OCI-LY3 (cell line): ENCODE results near the gene CACNA1C.

Experiments used
- H2AFZ ChIP-seq: fragments of 200-600, 300-600 bp; shearing (Covaris generic); 2 replicates; pipeline ENCODE4 v1.6.0; 2014; ENCODE audit warnings: antibody characterized with exemption, low read depth, low read length
- H3K27ac ChIP-seq: fragments of 200-600, 300-600 bp; sonication (generic); 2 replicates; pipeline ENCODE4 v1.5.1; 2014; ENCODE audit warnings: mild to moderate bottlenecking, low read length, moderate library complexity, mixed read lengths
- H3K27me3 ChIP-seq: fragments of 200-600, 300-600 bp; sonication (generic); 2 replicates; pipeline ENCODE4 v1.6.1; 2014; ENCODE audit warnings: low read depth, low read length, mixed read lengths
- H3K36me3 ChIP-seq: fragments of 200-600, 300-600 bp; sonication (generic); replicated peaks from 2 replicates; pipeline ENCODE3; 2014; ENCODE audit warnings: low read depth, low read length, mixed read lengths
- H3K4me1 ChIP-seq: fragments of 300-600, 200-600 bp; sonication (generic); 2 replicates; pipeline ENCODE4 v1.6.1; 2014; ENCODE audit warnings: low read length, mixed read lengths
- H3K4me2 ChIP-seq: fragments of 200-600, 300-600 bp; sonication (generic); 2 replicates; pipeline ENCODE4 v1.6.1; 2014; ENCODE audit warnings: low read length, mixed read lengths
- H3K4me3 ChIP-seq: fragments of 300-600, 200-600 bp; sonication (generic); 2 replicates; pipeline ENCODE4 v1.5.1; 2014; ENCODE audit warnings: antibody characterized with exemption, mild to moderate bottlenecking, low read length, moderate library complexity
- H3K79me2 ChIP-seq: fragments of 300-600, 200-600 bp; shearing (Covaris generic); 2 replicates; pipeline ENCODE4 v1.6.1; 2014; ENCODE audit warnings: mild to moderate bottlenecking, low read length, mixed read lengths
- H3K9ac ChIP-seq: fragments of 300-600, 200-600 bp; shearing (Covaris generic); 2 replicates; pipeline ENCODE4 v1.6.0; 2014; ENCODE audit warnings: mild to moderate bottlenecking, low read length, moderate library complexity
- H3K9me3 ChIP-seq: fragments of 200-600, 300-600 bp; shearing (Covaris generic); 2 replicates; pipeline ENCODE4 v1.6.1; 2014; ENCODE audit warnings: low read length, mixed read lengths; ENCODE audit not compliant: insufficient read depth
- H4K20me1 ChIP-seq: fragments of 200-600, 300-600 bp; sonication (generic); 2 replicates; pipeline ENCODE4 v1.6.1; 2016; ENCODE audit warnings: low read length, mixed read lengths; ENCODE audit not compliant: insufficient read depth
- EZH2phosphoT487 ChIP-seq: fragments of 200-600 bp; shearing (Covaris generic); IDR thresholded peaks from 2 replicates; pipeline ENCODE4 v1.6.1; 2018; ENCODE audit warnings: antibody characterized with exemption, mixed run types, low read depth
- TF ChIP-seq, protein P1 (sequence below): fragments of 200-600, 300-600 bp; sonication (generic); IDR thresholded peaks from 2 replicates; pipeline ENCODE4 v1.5.1; 2014; ENCODE audit warnings: antibody characterized with exemption, low read length, low read depth

CACNA1C gene

DNA sequence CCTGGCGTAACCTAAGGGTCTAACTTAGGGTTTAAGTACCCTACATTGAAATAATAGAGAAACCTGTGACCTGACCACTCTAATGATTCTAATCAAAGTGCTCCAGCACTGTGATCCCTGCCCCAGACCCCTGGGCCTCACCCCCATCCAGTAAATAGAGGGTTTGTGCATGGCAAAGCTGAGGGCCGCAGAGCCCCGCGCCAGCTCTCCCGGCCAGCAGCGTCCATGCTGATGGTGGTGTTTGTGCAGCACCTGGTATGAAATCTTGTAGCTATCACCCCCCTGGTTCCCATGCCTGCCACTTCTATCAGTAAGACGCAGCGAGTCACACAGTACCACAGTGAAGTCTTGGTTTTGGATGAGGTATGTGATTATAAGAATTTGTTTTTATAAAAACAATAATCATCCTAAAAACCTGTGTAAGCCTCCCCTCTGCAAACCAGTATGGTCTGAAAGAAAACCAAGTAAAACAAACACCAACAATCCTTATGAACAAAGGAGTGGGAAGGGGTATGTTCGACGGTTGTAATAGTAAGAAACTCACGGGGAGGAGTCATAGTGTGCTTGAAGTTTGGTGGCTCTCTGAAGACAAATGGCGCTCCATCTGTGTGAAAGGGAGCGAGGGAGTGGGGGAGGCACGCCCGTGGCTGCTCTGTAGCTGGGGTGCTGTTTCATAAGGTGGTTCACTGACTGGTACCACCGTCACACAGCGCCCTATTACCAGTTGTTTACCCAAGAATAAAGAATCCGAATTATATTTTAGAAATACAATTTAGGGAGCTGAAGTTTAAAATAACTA is 156.2 kb downstream of the CACNA1C start:
- H3K36me3 ChIP-seq: no peaks in the 10 kb centered on the region
- H3K4me3 ChIP-seq: no peak overlapping the region
- peaks cover 17% of the 10 kb centered on the region for H3K27me3 ChIP-seq
- no peaks in the 10 kb centered on the region for H3K79me2 ChIP-seq
- H3K27ac ChIP-seq: no peak overlapping the region
- no peaks in the 10 kb centered on the region for H4K20me1 ChIP-seq
- H3K9me3 ChIP-seq: no peaks in the 10 kb centered on the region
- no peak overlapping the region for H3K4me2 ChIP-seq
- H2AFZ ChIP-seq: no peak overlapping the region
- H3K9ac ChIP-seq: no peak overlapping the region
- 0 out of 2 replicates have a peak, but pooled peaks cover 6% of the 10 kb centered on the region for H3K4me1 ChIP-seq
- TF ChIP-seq, protein P1, sequence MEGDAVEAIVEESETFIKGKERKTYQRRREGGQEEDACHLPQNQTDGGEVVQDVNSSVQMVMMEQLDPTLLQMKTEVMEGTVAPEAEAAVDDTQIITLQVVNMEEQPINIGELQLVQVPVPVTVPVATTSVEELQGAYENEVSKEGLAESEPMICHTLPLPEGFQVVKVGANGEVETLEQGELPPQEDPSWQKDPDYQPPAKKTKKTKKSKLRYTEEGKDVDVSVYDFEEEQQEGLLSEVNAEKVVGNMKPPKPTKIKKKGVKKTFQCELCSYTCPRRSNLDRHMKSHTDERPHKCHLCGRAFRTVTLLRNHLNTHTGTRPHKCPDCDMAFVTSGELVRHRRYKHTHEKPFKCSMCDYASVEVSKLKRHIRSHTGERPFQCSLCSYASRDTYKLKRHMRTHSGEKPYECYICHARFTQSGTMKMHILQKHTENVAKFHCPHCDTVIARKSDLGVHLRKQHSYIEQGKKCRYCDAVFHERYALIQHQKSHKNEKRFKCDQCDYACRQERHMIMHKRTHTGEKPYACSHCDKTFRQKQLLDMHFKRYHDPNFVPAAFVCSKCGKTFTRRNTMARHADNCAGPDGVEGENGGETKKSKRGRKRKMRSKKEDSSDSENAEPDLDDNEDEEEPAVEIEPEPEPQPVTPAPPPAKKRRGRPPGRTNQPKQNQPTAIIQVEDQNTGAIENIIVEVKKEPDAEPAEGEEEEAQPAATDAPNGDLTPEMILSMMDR: no peak
- TF ChIP-seq EZH2phosphoT487: no peak

DNA sequence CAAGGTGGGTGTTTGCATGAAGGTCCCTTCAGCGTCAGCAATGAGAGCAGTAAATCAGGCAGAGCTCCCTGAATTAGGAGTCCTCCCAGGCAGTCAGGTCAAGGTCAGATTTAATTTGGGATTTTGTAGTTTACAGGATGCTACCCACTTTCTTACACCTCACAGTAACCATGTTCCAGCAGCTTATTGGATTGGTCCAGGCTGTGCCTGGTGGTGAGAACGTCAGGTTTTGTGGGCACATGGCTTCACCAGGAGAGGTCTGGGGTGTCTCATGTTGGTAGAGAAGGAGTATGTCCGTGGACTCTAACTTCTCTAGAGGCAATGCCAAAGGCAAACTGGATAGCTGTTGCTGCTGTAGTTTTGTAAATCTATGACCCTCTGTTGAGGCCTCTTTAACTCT is 158.3 kb downstream of the CACNA1C start:
- Histone ChIP-seq H3K4me3 (no peak overlapping the region), H3K9me3 (no peaks in the 10 kb centered on the region), H3K4me2 (no peak overlapping the region), H3K27me3 (peaks cover 17% of the 10 kb centered on the region), H4K20me1 (no peaks in the 10 kb centered on the region), H2AFZ (no peak overlapping the region), H3K9ac (no peak overlapping the region), H3K4me1 (0 out of 2 replicates have a peak, but pooled peaks cover 6% of the 10 kb centered on the region), H3K79me2 (no peaks in the 10 kb centered on the region), H3K36me3 (no peaks in the 10 kb centered on the region), H3K27ac (no peak overlapping the region)
- TF ChIP-seq EZH2phosphoT487: no peak
- TF ChIP-seq, protein P1: no peak

DNA sequence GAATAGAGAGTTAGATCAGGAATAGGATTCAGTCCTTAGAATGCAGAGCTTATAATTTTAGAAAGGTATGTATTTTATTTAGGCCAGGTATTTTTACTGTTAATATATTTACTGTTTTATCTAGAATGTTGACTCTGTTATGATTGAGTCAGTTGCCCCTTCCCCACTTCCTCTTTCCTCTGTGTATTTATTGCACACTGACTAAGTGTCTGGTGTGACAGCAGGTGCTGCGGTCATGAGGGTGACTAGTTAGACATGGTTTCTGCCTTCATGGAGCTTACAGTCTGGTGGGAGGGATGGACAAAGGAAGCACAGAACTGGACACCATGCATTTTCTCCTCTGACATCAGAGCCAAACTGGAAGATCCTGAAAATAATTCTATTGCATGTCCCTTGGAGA is 159.8 kb downstream of the CACNA1C start:
- Histone ChIP-seq H3K27ac (no peak overlapping the region), H3K9ac (no peak overlapping the region), H3K4me2 (no peak overlapping the region), H3K79me2 (no peaks in the 10 kb centered on the region), H3K4me1 (0 out of 2 replicates have a peak, but pooled peaks cover 6% of the 10 kb centered on the region), H4K20me1 (no peaks in the 10 kb centered on the region), H3K27me3 (peaks cover 18% of the 10 kb centered on the region), H3K36me3 (no peaks in the 10 kb centered on the region), H3K9me3 (no peaks in the 10 kb centered on the region), H3K4me3 (no peak overlapping the region), H2AFZ (no peak overlapping the region)
- TF ChIP-seq EZH2phosphoT487: no peak
- TF ChIP-seq, protein P1: no peak

DNA sequence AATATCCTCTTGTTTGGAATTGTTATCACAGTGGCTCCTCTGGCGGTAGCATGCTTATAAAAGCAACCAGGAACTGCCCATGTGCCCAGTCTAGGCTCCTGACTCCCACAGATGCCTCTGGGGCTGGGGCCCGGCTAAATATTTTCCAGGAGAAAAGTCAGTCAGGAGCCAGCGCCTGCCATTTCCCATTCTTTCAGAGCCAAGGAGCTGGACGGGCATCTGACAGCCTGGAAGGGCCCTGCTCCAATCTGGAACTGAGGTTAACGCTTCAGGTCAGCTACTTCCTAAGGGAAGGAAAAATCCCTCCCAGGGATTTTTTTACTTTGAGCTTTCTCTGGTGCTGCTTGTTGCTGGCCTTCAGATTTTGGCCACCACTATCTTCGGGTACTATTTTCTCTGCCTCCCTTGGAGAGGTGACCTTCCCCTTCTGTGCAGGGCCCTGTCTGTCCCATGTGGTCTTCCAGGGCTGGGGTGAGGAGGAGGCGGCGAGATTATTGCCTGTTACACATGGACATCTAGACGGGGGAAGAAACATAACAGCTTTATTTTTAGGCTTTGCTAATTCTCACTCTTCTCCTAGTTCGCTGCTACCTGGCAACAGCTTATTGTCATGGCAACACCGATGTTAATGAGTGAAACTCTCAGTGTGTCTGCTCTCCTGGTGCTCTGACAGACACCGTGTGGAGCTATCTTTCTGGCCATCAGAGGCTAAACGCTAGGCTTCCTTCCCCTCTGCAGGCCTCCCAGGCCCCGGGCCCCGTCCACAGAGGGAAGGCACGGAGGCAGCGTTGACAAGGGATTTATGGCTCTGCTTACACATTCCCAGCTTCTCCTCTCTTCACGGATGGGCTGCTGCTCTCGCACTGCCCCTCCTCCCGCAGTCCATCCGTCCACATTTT is 160.4 kb downstream of the CACNA1C start:
- TF ChIP-seq, protein P1: no peak
- TF ChIP-seq EZH2phosphoT487: no peak
- no peaks in the 10 kb centered on the region for H4K20me1 ChIP-seq
- H2AFZ ChIP-seq: no peak overlapping the region
- no peak overlapping the region for H3K27ac ChIP-seq
- H3K4me3 ChIP-seq: no peak overlapping the region
- H3K9ac ChIP-seq: no peak overlapping the region
- H3K4me1 ChIP-seq: 0 out of 2 replicates have a peak, but pooled peaks cover 6% of the 10 kb centered on the region
- no peak overlapping the region for H3K4me2 ChIP-seq
- H3K27me3 ChIP-seq: peaks cover 20% of the 10 kb centered on the region
- no peaks in the 10 kb centered on the region for H3K36me3 ChIP-seq
- H3K9me3 ChIP-seq: no peaks in the 10 kb centered on the region
- no peaks in the 10 kb centered on the region for H3K79me2 ChIP-seq
